ENCODE data around the gene ASCC3.

Gene ASCC3

DNA sequence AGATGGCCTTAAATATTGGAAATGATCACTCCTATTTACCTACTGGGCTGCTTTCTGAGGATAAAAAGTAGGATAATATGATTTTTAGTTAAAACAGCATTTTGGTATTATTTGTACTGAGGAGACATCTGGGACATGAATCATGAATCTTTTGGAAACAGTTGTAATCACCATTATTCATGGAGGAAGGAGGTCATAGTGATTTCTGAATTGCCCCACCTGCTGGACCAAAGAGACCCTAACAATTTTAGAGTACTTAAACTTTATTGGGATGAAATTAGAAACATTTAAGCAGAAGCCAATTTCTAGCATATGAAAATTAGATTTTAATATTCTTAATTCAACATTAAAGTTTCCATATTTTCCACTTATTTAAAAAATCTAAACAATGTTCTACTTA lies 308.0 kb downstream of the ASCC3 start:
- Mint-ChIP-seq H3K4me1 (ENCODE audit: low read depth) (peaks cover 6% of the 10 kb centered on the region), H3K4me3 (no peak overlapping the region), H3K36me3 (ENCODE audit: low read depth) (peaks cover 29% of the 10 kb centered on the region), H3K27ac (no peak overlapping the region), H3K27me3 (ENCODE audit: low read depth) (no peaks in the 10 kb centered on the region), H3K9me3 (peaks cover 12% of the 10 kb centered on the region)
- no peak for DNase-seq (ENCODE audit: low spot score)

DNA sequence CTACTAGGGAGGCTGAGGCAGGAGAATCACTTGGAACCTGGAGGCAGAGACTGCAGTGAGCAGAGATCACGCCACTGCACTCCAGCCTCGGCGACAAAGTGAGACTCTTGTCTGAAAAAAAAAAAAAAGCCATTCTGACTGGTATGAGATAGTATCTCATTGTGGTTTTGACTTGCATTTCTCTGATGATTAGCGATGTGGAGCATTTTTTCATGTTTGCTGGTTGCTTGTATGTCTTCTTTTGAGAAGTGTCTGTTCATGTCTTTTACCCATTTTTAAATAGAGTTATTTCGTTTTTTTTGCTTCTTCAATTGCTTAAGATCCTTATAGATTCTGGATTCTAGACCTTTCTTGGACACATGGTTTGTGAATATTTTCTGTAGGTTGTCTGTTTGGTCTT lies 312.9 kb downstream of the ASCC3 start:
- H3K4me3 Mint-ChIP-seq = no peak overlapping the region
- H3K4me1 Mint-ChIP-seq (ENCODE audit: low read depth) = peaks cover 2% of the 10 kb centered on the region
- no peak overlapping the region for H3K27ac Mint-ChIP-seq
- no peak for DNase-seq (ENCODE audit: low spot score)
- no peaks in the 10 kb centered on the region for H3K27me3 Mint-ChIP-seq (ENCODE audit: low read depth)
- peaks cover 28% of the 10 kb centered on the region for H3K36me3 Mint-ChIP-seq (ENCODE audit: low read depth)
- peaks cover 12% of the 10 kb centered on the region for H3K9me3 Mint-ChIP-seq

DNA sequence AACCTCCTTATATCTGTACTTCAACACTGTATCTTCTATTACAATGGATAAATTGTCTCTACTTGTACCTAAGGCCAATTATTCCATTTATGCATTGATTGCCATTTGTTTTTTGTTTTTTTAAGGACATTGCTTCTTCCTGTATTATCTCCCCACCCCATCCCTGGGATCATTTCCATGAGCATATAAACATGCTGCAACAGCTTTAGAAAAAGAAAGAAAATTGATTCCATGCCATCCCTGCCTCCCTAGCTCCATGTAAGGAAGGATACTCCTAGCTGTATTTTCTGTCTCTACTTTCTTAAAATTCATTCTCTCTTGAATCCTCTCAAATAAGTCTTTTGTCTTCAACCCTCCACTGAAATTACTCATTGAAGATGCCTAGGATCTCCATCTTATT lies 314.6 kb downstream of the ASCC3 start:
- no peak overlapping the region for H3K4me3 Mint-ChIP-seq
- DNase-seq (ENCODE audit: low spot score) = no peak
- peaks cover 26% of the 10 kb centered on the region for H3K36me3 Mint-ChIP-seq (ENCODE audit: low read depth)
- no peaks in the 10 kb centered on the region for H3K27me3 Mint-ChIP-seq (ENCODE audit: low read depth)
- H3K4me1 Mint-ChIP-seq (ENCODE audit: low read depth) = peaks cover 2% of the 10 kb centered on the region
- H3K27ac Mint-ChIP-seq = no peak overlapping the region
- peaks cover 12% of the 10 kb centered on the region for H3K9me3 Mint-ChIP-seq

DNA sequence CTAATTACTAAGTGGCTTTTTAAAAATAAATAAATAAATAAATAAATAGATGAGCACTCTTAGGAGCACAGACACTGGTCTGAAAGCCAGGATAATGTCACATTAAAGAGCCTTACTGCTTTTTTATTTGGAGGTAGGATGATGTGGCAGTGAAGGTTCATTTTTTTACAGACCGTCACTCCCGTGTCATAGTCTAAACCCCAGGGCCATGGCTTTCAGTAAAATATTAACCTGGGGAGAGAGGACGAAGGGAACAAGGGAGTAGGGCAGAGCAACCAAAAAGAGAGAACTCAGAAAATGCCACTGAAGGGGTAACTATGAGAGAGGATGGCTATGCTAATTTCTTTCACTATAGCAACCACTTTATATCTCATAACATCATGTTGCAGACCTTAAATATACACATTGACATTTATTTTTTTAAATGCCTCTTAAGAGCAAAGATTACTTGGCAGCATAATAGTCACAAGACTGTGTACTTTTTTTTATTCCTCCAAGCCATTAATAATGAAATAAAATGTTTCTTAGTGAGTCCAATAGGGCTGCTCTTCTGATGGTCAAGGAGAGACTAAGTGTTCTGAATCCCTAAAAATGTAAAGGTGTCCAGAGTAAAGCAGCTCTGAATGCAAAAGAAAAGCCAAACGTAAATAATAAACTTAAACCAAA lies 315.6 kb downstream of the ASCC3 start:
- no peak for DNase-seq (ENCODE audit: low spot score)
- Mint-ChIP-seq H3K27me3 (ENCODE audit: low read depth) (no peaks in the 10 kb centered on the region), H3K36me3 (ENCODE audit: low read depth) (peaks cover 19% of the 10 kb centered on the region), H3K4me1 (ENCODE audit: low read depth) (peaks cover 2% of the 10 kb centered on the region), H3K4me3 (no peak overlapping the region), H3K27ac (no peak overlapping the region), H3K9me3 (peaks cover 9% of the 10 kb centered on the region)

DNA sequence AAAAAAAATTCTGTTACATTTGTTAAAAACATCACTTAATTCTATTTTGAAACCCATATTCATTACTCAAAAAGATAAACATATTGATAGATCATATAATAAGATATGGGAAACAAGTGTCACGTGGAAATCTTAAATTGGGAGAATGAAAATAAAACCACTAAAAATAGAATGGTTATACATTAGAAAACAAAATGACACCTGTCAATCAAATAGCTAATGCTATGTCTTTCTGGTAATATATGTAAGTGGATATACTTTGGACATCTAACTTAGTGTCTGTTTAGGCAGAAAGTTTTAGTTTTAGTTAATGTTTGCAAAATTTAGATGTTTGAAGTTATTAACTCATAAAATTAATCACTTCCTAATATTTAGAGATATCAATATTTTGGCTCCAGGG lies 321.3 kb downstream of the ASCC3 start:
- H3K4me1 Mint-ChIP-seq (ENCODE audit: low read depth) = no peaks in the 10 kb centered on the region

DNA sequence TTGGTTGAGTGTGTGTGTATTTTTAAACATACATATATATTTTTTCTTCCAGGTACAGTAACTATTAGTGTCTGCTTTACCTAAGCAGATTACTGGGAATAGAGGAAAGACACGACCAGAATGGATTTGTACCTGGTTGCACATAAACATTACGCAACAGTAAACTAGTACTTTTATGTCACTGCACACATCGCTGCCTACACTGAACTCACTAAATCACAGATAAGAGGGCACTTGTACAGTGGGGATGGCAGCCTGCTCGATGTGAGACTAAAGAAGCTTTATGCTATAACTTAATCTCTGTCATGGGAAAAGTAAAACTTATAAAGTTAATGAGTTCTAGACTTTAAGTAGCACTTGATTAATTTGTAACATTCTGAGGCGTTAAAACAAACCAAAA lies 326.9 kb downstream of the ASCC3 start:
- H3K4me1 Mint-ChIP-seq (ENCODE audit: low read depth) = no peaks in the 10 kb centered on the region
- H3K9me3 Mint-ChIP-seq = no peaks in the 10 kb centered on the region
- H3K27me3 Mint-ChIP-seq (ENCODE audit: low read depth) = no peaks in the 10 kb centered on the region
- DNase-seq (ENCODE audit: low spot score) = no peak
- peaks cover 2% of the 10 kb centered on the region for H3K36me3 Mint-ChIP-seq (ENCODE audit: low read depth)
- no peak overlapping the region for H3K4me3 Mint-ChIP-seq
- H3K27ac Mint-ChIP-seq = no peak overlapping the region

More for the DNA sequence above, 321.3 kb downstream of the ASCC3 start:
- H3K27ac Mint-ChIP-seq = no peak overlapping the region
- DNase-seq (ENCODE audit: low spot score) = no peak
- peaks cover 2% of the 10 kb centered on the region for H3K36me3 Mint-ChIP-seq (ENCODE audit: low read depth)
- H3K9me3 Mint-ChIP-seq = no peaks in the 10 kb centered on the region
- H3K27me3 Mint-ChIP-seq (ENCODE audit: low read depth) = no peaks in the 10 kb centered on the region
- H3K4me3 Mint-ChIP-seq = no peak overlapping the region

DNA sequence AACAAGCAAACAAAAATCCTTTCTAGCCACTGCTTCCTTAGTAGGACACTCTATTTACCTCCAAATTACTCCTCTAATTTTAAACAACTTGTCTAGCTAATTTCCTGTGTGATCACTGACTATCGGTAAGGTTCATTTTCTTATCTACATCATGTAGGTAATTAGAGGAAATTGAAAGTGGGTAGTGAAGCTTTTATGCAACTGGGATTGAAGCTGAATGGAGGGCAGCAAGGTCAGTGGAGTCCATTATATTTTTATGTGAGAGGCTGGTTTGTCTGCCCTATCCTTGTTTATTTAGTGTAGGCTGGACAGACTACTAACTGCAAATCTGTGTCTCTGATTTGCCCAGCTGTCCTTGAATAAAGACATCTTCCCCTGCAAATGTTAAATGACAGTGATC lies 327.9 kb downstream of the ASCC3 start:
- Mint-ChIP-seq H3K27ac (no peak overlapping the region), H3K36me3 (ENCODE audit: low read depth) (no peaks in the 10 kb centered on the region), H3K4me3 (no peak overlapping the region)

DNA sequence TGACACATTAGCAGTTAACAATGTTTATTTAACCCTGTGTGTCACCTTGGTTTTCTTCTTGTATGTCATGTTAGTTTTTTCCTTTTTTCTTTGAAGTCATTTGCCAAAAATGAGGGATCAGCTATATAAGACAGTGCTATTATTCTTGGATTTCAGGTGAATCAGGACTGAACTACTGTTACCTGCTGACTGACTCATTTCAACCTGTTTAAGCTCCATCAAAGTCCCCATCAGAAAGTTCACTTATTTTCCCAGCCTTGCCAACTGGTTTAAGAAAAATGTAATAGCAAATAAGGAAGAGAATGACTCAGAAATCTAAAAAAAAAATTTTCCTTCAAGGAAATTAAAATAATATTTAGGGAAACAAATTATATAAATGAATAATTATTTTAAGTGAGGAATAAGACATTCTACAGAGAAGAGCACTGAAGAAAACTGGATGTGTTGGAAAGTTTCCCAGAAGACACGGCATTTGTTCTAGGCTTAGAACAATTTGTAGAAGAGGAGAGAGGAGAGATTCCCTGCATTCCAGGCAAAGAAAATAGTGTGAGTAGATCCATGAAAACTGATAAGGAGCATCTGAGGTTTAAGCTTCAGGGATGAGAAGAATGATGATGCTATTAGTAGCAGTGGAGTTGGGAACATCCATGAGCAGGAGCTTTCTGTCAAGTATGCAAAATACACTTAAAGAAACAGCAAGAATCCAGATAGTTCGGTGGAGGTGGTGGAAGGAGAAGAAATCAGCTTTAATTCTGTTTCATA lies 331.5 kb downstream of the ASCC3 start:
- H3K27ac Mint-ChIP-seq = no peak overlapping the region
- H3K9me3 Mint-ChIP-seq = no peaks in the 10 kb centered on the region
- no peak for DNase-seq (ENCODE audit: low spot score)
- no peak overlapping the region for H3K4me3 Mint-ChIP-seq
- H3K36me3 Mint-ChIP-seq (ENCODE audit: low read depth) = no peaks in the 10 kb centered on the region
- no peaks in the 10 kb centered on the region for H3K27me3 Mint-ChIP-seq (ENCODE audit: low read depth)
- no peaks in the 10 kb centered on the region for H3K4me1 Mint-ChIP-seq (ENCODE audit: low read depth)

More for the DNA sequence above, 327.9 kb downstream of the ASCC3 start:
- Mint-ChIP-seq H3K4me1 (ENCODE audit: low read depth) (no peaks in the 10 kb centered on the region), H3K27me3 (ENCODE audit: low read depth) (no peaks in the 10 kb centered on the region), H3K9me3 (no peaks in the 10 kb centered on the region)
- DNase-seq (ENCODE audit: low spot score) = no peak

DNA sequence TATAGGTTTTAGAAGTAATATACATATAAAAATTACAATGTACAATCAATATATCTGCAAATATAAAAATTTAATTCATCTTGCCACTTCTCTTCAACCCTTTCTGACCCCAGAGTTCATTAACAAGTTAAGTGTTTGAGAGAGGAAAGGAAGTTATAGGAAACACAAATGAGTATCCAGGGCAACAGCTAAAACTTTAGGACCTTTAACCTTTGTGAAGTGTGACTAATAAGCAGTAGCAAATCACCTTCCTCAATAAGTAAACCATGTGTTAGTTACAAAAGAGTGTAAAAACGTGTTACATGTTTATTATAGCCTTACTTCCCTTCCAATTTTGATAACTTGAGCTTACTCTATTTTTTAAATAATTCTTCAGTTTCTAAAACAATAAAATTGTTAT lies 343.0 kb downstream of the ASCC3 start:
- peaks cover 34% of the 10 kb centered on the region for H3K36me3 Mint-ChIP-seq (ENCODE audit: low read depth)
- no peaks in the 10 kb centered on the region for H3K4me1 Mint-ChIP-seq (ENCODE audit: low read depth)
- no peak overlapping the region for H3K4me3 Mint-ChIP-seq
- no peak overlapping the region for H3K27ac Mint-ChIP-seq
- H3K27me3 Mint-ChIP-seq (ENCODE audit: low read depth) = no peaks in the 10 kb centered on the region
- DNase-seq (ENCODE audit: low spot score) = no peak
- H3K9me3 Mint-ChIP-seq = no peaks in the 10 kb centered on the region

DNA sequence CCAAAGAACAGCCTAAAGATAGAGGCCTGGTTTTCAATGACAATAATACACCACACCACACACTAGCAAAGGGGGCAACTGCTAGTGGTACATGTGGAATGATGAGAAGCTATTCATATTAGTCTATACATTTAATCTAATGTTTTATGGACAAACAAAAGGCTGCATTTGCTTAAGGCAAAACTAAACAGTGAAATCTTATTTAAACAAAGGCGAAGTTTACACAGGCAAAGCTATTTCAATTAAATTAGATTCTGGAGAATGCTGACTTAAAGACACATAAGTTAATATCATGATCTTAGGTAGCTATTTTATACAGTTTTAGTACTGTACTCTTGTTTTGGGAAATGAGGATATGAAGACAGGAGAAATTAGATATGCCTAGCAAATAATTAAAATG lies 362.5 kb downstream of the ASCC3 start:
- H3K4me1 Mint-ChIP-seq (ENCODE audit: low read depth) = no peaks in the 10 kb centered on the region
- peaks cover 4% of the 10 kb centered on the region for H3K36me3 Mint-ChIP-seq (ENCODE audit: low read depth)
- H3K9me3 Mint-ChIP-seq = no peaks in the 10 kb centered on the region
- DNase-seq (ENCODE audit: low spot score) = no peak
- H3K27me3 Mint-ChIP-seq (ENCODE audit: low read depth) = no peaks in the 10 kb centered on the region
- H3K4me3 Mint-ChIP-seq = no peak overlapping the region
- no peak overlapping the region for H3K27ac Mint-ChIP-seq

DNA sequence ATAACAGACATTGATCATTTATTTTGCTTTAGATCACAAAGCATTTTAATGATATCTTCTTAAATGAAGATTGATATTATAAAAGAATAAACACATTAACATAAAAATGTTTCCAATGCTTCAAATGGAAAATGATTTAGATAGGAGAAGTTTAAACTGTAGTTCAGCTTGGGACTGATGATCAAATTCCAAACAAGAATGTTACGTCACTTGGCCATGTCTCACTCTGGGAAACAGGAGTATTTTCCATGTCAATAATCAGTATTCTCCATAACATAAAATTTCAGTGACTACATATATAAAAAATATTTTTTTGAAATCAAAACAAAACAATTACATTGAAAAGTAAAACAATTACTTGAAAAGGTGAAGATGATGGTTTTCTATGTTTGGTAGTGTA lies 363.5 kb downstream of the ASCC3 start:
- Mint-ChIP-seq H3K27me3 (ENCODE audit: low read depth) (no peaks in the 10 kb centered on the region), H3K4me3 (no peak overlapping the region), H3K9me3 (no peaks in the 10 kb centered on the region), H3K27ac (no peak overlapping the region), H3K4me1 (ENCODE audit: low read depth) (no peaks in the 10 kb centered on the region), H3K36me3 (ENCODE audit: low read depth) (peaks cover 5% of the 10 kb centered on the region)
- no peak for DNase-seq (ENCODE audit: low spot score)

DNA sequence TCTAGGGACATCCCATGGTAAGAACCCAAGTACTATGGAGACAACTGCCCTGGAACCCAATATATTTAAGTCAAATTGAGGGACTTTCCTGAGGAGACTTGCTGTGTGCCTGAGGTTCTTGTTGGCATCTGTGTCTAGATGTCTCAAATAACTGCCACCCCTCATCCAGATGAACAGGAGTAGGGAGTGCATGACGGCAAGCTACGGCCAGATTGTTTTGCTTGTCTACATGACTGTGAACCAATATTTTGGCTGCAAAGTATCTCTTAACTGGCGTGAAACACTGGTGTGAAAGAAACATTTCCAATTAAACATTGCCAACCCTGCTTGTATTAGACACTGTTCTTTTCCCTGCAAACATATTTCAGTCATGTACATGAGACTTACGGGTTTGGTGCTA lies 364.0 kb downstream of the ASCC3 start:
- no peak overlapping the region for H3K4me3 Mint-ChIP-seq
- H3K9me3 Mint-ChIP-seq = no peaks in the 10 kb centered on the region
- no peaks in the 10 kb centered on the region for H3K4me1 Mint-ChIP-seq (ENCODE audit: low read depth)
- H3K27ac Mint-ChIP-seq = no peak overlapping the region
- peaks cover 10% of the 10 kb centered on the region for H3K36me3 Mint-ChIP-seq (ENCODE audit: low read depth)
- no peaks in the 10 kb centered on the region for H3K27me3 Mint-ChIP-seq (ENCODE audit: low read depth)
- no peak for DNase-seq (ENCODE audit: low spot score)

DNA sequence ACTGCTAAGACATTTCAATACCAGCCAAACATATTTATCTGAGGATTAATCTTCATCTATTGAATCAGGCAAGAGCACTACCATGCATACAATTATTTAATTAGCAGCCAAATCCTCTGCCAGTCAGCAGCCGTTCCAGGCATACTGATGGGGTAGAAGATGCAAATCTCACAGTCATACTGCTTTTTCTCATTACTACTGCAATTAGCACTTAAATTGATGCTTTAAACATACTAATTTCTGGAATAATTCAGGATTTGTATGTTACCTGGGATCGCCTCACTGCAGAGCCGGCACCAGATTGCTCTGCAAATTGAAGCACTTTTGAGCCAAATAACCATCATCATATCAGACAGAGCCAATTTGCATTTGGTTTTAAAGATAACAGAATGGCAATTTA lies 366.5 kb downstream of the ASCC3 start:
- Mint-ChIP-seq H3K27ac (no peak overlapping the region), H3K4me3 (no peak overlapping the region), H3K36me3 (ENCODE audit: low read depth) (peaks cover 20% of the 10 kb centered on the region), H3K9me3 (no peaks in the 10 kb centered on the region), H3K27me3 (ENCODE audit: low read depth) (no peaks in the 10 kb centered on the region), H3K4me1 (ENCODE audit: low read depth) (no peaks in the 10 kb centered on the region)
- DNase-seq (ENCODE audit: low spot score) = no peak

DNA sequence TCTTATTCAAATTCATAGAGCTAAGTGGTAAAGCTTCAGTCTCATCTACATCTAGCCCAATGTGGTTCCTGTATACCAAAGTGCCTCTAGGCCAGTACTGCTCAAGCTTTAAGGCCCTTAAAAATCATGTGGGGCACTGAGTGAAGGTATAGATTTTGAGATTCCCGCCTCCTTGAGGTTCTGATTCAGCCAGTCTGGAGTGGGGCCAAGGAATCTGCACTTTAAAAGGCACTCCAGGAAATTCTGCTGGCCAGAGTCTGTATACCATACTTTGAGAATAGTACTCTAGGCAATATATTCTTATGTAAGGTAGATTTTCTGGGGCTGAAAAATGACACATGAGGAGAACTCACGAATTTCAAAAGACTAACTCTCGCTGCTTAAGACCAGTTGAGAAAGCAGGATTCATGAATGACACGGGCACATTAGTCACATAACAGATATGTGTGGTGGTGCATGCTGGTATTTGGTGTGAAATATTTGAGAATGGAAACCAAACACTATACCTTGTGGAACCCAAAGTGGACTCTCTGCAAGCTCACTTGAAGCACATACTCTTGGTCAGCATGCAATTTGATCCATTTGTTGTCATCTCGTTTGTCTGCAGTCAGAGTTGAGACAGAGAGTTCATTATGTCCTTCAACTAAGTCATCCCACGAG lies 368.8 kb downstream of the ASCC3 start:
- no peak for DNase-seq (ENCODE audit: low spot score)
- Mint-ChIP-seq H3K27me3 (ENCODE audit: low read depth) (no peaks in the 10 kb centered on the region), H3K4me3 (no peak overlapping the region), H3K4me1 (ENCODE audit: low read depth) (no peaks in the 10 kb centered on the region), H3K36me3 (ENCODE audit: low read depth) (peaks cover 28% of the 10 kb centered on the region), H3K27ac (no peak overlapping the region), H3K9me3 (no peaks in the 10 kb centered on the region)
